Osteocyte (in vitro differentiated cells): ENCODE data around the gene SPAG16. TPM values are rescaled to one million over a fixed set of nuclear protein-coding genes. Genes with fewer than 3 reads are reported as not detected.
"Not testable (repeated sequence)": the region's sequence is repeated elsewhere in the genome, so short reads cannot be mapped to it uniquely, and the experiment has no call there.

ENCODE experiments used
- DNase-seq: peaks from one replicate; pipeline ENCODE4 v3.0.0; 2021; ENCODE audit warnings: mixed read lengths; ENCODE audit not compliant: unreplicated experiment; ENCODE audit errors: extremely low spot score
- H3K27ac Mint-ChIP-seq: one replicate; pipeline ENCODE4 v1.8.0; 2021; ENCODE audit warnings: mild to moderate bottlenecking, mixed read lengths; ENCODE audit not compliant: unreplicated experiment
- H3K27me3 Mint-ChIP-seq: one replicate; pipeline ENCODE4 v1.8.0; 2021; ENCODE audit warnings: mixed read lengths; ENCODE audit not compliant: unreplicated experiment
- H3K36me3 Mint-ChIP-seq: one replicate; pipeline ENCODE4 v1.8.0; 2021; ENCODE audit warnings: mixed read lengths; ENCODE audit not compliant: unreplicated experiment
- H3K4me1 Mint-ChIP-seq: one replicate; pipeline ENCODE4 v1.8.0; 2021; ENCODE audit warnings: mixed read lengths; ENCODE audit not compliant: unreplicated experiment
- H3K4me3 Mint-ChIP-seq: one replicate; pipeline ENCODE4 v1.8.0; 2021; ENCODE audit warnings: mild to moderate bottlenecking, moderate library complexity, mixed read lengths; ENCODE audit not compliant: unreplicated experiment
- H3K9me3 Mint-ChIP-seq: one replicate; pipeline ENCODE4 v1.8.0; 2021; ENCODE audit warnings: mixed read lengths; ENCODE audit not compliant: unreplicated experiment
- CTCF ChIP-seq: fragments of 200-600 bp; sonication (generic); IDR thresholded peaks from 2 replicates; pipeline ENCODE4 v1.5.0; 2021; ENCODE audit warnings: antibody characterized with exemption, mild to moderate bottlenecking, moderate library complexity
- total RNA-seq: library from RNA; stranded (reverse); gene quantifications from 2 replicates; pipeline ENCODE4 v1.2.1, GENCODE V29; 2021

The SPAG16 gene
- total RNA-seq, 1 donor from 2014 or later: 20.7 TPM

DNA sequence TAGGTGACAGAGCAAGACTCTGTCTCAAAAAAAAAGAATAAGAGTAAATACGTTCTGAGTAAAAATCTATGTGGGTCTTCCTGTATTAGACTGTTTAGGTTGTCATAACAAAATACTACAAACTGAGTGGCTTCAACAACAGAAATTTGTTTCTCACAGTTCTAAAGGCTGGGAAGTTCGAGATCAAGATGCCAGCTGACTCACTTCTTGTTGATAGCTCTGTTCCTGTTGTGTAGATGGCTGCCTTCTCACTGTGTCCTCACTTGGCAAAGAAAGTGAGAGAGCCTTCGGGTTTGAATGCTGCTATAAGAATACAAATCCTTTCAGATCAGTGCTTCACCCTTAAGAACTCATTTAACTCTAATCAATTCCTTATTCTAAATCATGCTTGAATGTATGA lies 696.6 kb downstream of the SPAG16 start:
- no peaks in the 10 kb centered on the region for H3K36me3 Mint-ChIP-seq
- no peak overlapping the region for H3K4me3 Mint-ChIP-seq
- TF ChIP-seq CTCF: no peak
- H3K27me3 Mint-ChIP-seq: no peaks in the 10 kb centered on the region
- DNase-seq: no peak
- no peak overlapping the region for H3K27ac Mint-ChIP-seq
- no peaks in the 10 kb centered on the region for H3K9me3 Mint-ChIP-seq
- no peaks in the 10 kb centered on the region for H3K4me1 Mint-ChIP-seq

GRCh38 chr2:213989207-213989606 lies 704.9 kb downstream of the SPAG16 start:
- Mint-ChIP-seq H3K4me1 (no peaks in the 10 kb centered on the region), H3K27ac (no peak overlapping the region), H3K4me3 (no peak overlapping the region), H3K9me3 (no peaks in the 10 kb centered on the region), H3K36me3 (no peaks in the 10 kb centered on the region), H3K27me3 (no peaks in the 10 kb centered on the region)
- TF ChIP-seq CTCF: no peak
- no peak for DNase-seq

GRCh38 chr2:213991453-213992108 lies 707.3 kb downstream of the SPAG16 start:
- Mint-ChIP-seq H3K36me3 (no peaks in the 10 kb centered on the region), H3K4me3 (no peak overlapping the region), H3K9me3 (no peaks in the 10 kb centered on the region), H3K27me3 (no peaks in the 10 kb centered on the region), H3K4me1 (peaks cover 5% of the 10 kb centered on the region), H3K27ac (no peak overlapping the region)
- no peak for DNase-seq
- no peak for TF ChIP-seq CTCF

DNA sequence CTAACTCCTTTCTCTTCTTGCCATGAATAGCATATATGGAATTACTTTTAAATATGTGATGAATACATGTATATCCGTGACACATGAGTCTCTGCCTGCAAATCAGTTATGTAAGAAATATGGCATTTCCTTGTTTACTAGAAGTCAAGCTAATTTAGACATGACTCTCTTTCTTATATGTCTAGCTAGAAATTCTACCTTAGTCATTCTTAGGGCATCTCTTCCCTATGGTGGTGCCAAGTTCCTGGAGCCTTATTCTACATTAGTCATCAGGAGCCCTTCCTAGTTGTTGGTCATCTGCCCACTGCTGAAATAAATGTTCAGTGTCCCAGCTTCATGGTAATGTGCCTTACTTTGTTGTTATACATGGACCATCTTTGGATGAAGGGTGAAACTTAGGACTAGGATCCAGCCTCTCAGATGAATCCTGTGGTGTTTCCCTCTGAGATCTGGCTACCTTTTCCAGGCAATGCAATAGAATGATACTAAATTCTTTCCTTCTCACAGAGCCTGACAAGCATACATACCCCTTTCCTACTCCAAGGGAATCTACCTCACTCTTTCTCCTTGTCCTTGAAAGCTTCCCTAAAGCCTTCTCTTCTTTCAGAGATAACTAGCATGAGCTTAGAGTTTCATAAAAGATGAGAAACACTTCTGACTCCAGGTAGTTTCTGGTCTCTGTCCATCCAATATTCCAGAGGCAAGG lies 711.3 kb downstream of the SPAG16 start:
- H3K9me3 Mint-ChIP-seq: peaks cover 6% of the 10 kb centered on the region
- peaks cover 2% of the 10 kb centered on the region for H3K36me3 Mint-ChIP-seq
- H3K4me3 Mint-ChIP-seq: no peak overlapping the region
- TF ChIP-seq CTCF: no peak
- H3K27me3 Mint-ChIP-seq: no peaks in the 10 kb centered on the region
- H3K27ac Mint-ChIP-seq: no peak overlapping the region
- H3K4me1 Mint-ChIP-seq: peaks cover 5% of the 10 kb centered on the region
- no peak for DNase-seq

DNA sequence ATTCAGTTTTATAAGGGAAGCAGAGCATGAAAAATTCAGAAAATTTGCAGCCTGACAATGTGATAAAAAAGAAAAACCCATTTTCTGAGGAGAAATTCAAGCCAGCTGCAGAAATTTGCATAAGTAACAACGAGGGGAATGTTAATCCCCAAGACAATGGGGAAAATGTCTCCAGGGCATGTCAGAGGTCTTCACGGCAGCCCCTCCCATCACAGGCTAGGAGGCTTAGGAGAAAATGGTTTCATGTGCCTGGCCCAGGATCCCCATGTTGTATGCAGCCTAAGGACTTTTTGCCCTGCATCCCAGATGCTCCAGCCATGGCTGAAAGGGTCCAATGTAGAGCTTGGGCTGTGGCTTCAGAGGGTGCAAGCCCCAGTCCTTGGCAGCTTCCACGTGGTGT lies 714.7 kb downstream of the SPAG16 start:
- H3K36me3 Mint-ChIP-seq, H3K27me3 Mint-ChIP-seq, H3K9me3 Mint-ChIP-seq, H3K4me3 Mint-ChIP-seq, DNase-seq, H3K4me1 Mint-ChIP-seq, H3K27ac Mint-ChIP-seq: not testable (repeated sequence)
